Measurements from ENCODE around the gene PARM1.

Gene PARM1

GRCh38 chr4:74906771-74907170 is 26.1 kb upstream of the PARM1 start:
- H3K27me3 ChIP-seq (ENCODE audit: control insufficient read depth, insufficient read depth, low read length, poor library complexity, severe bottlenecking): no peaks in the 10 kb centered on the region
- no peak overlapping the region for H3K27ac ChIP-seq (ENCODE audit: insufficient read depth, low read depth, low read length, poor library complexity, severe bottlenecking)
- H3K4me3 ChIP-seq (ENCODE audit: insufficient read depth, low read depth, low read length): no peak overlapping the region
- no peaks in the 10 kb centered on the region for H3K9me3 ChIP-seq (ENCODE audit: control insufficient read depth, low read length)
- WGBS, 2 experiments: 79 to 89% methylated on average over 2 of the region's 2 CpGs
- no peaks in the 10 kb centered on the region for H3K36me3 ChIP-seq (ENCODE audit: control insufficient read depth, insufficient read depth, low read length)
- H3K4me1 ChIP-seq (ENCODE audit: control insufficient read depth, insufficient read depth, low read length): no peaks in the 10 kb centered on the region

- WGBS, 2 experiments: 96 to 97% methylated on average over 6 of the region's 6 CpGs
- Histone ChIP-seq H3K27me3 (ENCODE audit: control insufficient read depth, insufficient read depth, low read length, poor library complexity, severe bottlenecking) (no peaks in the 10 kb centered on the region), H3K36me3 (ENCODE audit: control insufficient read depth, insufficient read depth, low read length) (no peaks in the 10 kb centered on the region), H3K4me3 (ENCODE audit: insufficient read depth, low read depth, low read length) (no peak overlapping the region), H3K4me1 (ENCODE audit: control insufficient read depth, insufficient read depth, low read length) (no peaks in the 10 kb centered on the region), H3K27ac (ENCODE audit: insufficient read depth, low read depth, low read length, poor library complexity, severe bottlenecking) (no peak overlapping the region), H3K9me3 (ENCODE audit: control insufficient read depth, low read length) (no peaks in the 10 kb centered on the region)
Observed at GRCh38 chr4:74919783-74920182, 13.1 kb upstream of the PARM1 start.

DNA sequence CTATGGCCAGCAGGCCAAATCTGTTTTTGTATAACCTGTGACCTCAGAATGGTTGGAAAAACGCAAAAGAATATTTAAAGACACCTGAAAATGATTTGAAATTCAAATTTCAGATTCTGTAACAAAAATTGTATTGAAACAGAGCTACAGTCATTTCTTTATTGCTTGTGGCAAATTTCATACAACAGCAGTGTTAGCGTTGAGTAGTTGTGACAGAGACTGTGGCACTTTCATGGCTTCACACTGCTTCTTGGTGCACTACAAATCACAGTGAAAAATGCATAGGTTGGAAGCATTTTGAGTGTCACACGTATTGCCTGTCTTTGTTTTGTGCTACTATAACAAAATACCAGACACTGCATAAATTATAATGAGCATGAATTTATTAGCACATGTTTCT is 12.2 kb upstream of the PARM1 start:
- H3K9me3 ChIP-seq (ENCODE audit: control insufficient read depth, low read length): no peaks in the 10 kb centered on the region
- H3K4me3 ChIP-seq (ENCODE audit: insufficient read depth, low read depth, low read length): no peak overlapping the region
- 90 to 100% methylated on average over 2 to 3 of the region's 3 CpGs for WGBS, 2 experiments
- no peaks in the 10 kb centered on the region for H3K36me3 ChIP-seq (ENCODE audit: control insufficient read depth, insufficient read depth, low read length)
- H3K27ac ChIP-seq (ENCODE audit: insufficient read depth, low read depth, low read length, poor library complexity, severe bottlenecking): no peak overlapping the region
- no peaks in the 10 kb centered on the region for H3K4me1 ChIP-seq (ENCODE audit: control insufficient read depth, insufficient read depth, low read length)
- H3K27me3 ChIP-seq (ENCODE audit: control insufficient read depth, insufficient read depth, low read length, poor library complexity, severe bottlenecking): no peaks in the 10 kb centered on the region

DNA sequence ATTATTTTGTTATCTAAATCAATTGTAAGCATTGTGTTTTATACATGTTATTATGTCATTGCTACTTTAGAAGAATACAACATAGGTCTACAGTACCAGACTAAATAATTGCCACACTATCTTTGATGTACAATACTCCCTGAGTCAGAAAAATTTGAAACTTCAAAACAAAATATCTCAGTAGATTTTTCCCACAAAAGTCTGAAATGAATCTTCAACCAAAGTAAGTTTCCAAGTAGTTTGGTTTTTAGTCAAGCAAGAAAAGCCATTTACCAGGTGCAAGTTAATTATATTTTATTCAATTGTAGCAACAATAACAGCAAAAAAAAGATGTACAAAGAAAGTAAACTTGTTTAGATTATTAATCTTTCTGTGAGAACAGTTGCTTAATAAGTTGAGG is 11.4 kb upstream of the PARM1 start:
- no peaks in the 10 kb centered on the region for H3K4me1 ChIP-seq (ENCODE audit: control insufficient read depth, insufficient read depth, low read length)
- no peaks in the 10 kb centered on the region for H3K27me3 ChIP-seq (ENCODE audit: control insufficient read depth, insufficient read depth, low read length, poor library complexity, severe bottlenecking)
- H3K4me3 ChIP-seq (ENCODE audit: insufficient read depth, low read depth, low read length): no peak overlapping the region
- H3K36me3 ChIP-seq (ENCODE audit: control insufficient read depth, insufficient read depth, low read length): no peaks in the 10 kb centered on the region
- no peaks in the 10 kb centered on the region for H3K9me3 ChIP-seq (ENCODE audit: control insufficient read depth, low read length)
- H3K27ac ChIP-seq (ENCODE audit: insufficient read depth, low read depth, low read length, poor library complexity, severe bottlenecking): no peak overlapping the region

DNA sequence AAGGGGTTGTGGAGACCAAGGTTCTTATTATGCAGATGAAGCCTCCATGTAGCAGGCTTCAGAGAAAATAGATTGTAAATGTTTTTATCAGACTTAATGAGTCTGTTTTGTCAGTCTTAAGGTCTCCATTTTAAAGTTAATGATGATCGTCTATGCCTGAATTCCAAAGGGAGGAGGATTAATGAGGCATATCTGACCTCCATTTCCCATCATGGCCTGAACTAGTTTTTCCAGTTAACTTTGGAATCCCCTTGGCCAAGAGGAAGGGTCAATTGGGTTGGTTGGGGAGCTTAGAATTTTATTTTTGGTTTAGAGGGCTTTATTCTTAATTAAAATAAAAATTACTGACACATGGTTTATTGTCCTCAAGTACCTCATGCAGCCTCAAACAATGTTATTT is 6.9 kb upstream of the PARM1 start:
- 88 to 94% methylated on average over 1 of the region's 1 CpG for WGBS, 2 experiments
- Histone ChIP-seq H3K27me3 (ENCODE audit: control insufficient read depth, insufficient read depth, low read length, poor library complexity, severe bottlenecking) (no peaks in the 10 kb centered on the region), H3K9me3 (ENCODE audit: control insufficient read depth, low read length) (no peaks in the 10 kb centered on the region), H3K4me3 (ENCODE audit: insufficient read depth, low read depth, low read length) (no peak overlapping the region), H3K4me1 (ENCODE audit: control insufficient read depth, insufficient read depth, low read length) (no peaks in the 10 kb centered on the region), H3K27ac (ENCODE audit: insufficient read depth, low read depth, low read length, poor library complexity, severe bottlenecking) (no peak overlapping the region), H3K36me3 (ENCODE audit: control insufficient read depth, insufficient read depth, low read length) (no peaks in the 10 kb centered on the region)

DNA sequence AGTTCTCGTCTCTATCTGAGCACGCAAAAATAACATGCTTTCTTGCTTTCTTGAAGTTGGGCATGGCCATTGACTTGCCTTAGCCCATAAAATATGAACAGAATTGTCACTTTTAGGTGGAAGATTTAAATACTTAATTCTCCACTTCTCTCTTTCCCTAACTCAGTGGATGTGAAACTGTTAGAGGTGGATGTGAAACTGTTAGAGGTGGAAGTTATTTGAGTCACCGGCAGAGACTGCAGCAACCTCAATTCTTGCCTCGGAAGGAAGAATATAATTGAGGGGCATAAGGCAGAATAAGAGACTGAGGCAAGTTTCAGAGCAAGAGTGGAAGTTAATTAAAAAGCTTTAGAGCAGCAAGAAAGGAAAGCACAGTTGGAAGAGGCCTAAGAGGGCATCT is 2.8 kb upstream of the PARM1 start:
- peaks cover 9% of the 10 kb centered on the region for H3K4me1 ChIP-seq (ENCODE audit: control insufficient read depth, insufficient read depth, low read length)
- WGBS, 2 experiments: 95 to 96% methylated on average over 4 of the region's 4 CpGs
- H3K27me3 ChIP-seq (ENCODE audit: control insufficient read depth, insufficient read depth, low read length, poor library complexity, severe bottlenecking): peaks cover 22% of the 10 kb centered on the region
- no peak overlapping the region for H3K27ac ChIP-seq (ENCODE audit: insufficient read depth, low read depth, low read length, poor library complexity, severe bottlenecking)
- H3K36me3 ChIP-seq (ENCODE audit: control insufficient read depth, insufficient read depth, low read length): no peaks in the 10 kb centered on the region
- no peaks in the 10 kb centered on the region for H3K9me3 ChIP-seq (ENCODE audit: control insufficient read depth, low read length)
- no peak overlapping the region for H3K4me3 ChIP-seq (ENCODE audit: insufficient read depth, low read depth, low read length)

DNA sequence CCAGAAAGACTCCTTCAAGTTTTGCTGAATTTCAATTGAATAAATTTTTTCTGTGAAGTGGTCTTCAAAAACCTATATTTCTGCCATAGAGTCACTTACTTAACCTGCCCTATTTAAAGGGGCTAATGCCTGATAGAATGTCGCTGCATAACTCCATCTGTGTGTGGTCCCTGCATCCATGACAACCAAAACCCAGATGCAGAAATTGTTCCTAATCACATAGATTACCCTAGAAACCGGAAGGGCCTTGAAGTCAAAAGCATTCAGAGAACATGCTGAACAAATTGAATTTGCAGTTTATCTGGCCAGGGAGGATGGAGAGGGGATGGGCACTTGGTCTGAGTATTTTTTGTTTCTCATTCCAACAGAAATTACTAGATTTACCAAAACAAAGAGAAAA is 1.5 kb upstream of the PARM1 start:
- Histone ChIP-seq H3K4me1 (ENCODE audit: control insufficient read depth, insufficient read depth, low read length) (peaks cover 10% of the 10 kb centered on the region), H3K36me3 (ENCODE audit: control insufficient read depth, insufficient read depth, low read length) (no peaks in the 10 kb centered on the region), H3K4me3 (ENCODE audit: insufficient read depth, low read depth, low read length) (no peak overlapping the region), H3K9me3 (ENCODE audit: control insufficient read depth, low read length) (no peaks in the 10 kb centered on the region), H3K27me3 (ENCODE audit: control insufficient read depth, insufficient read depth, low read length, poor library complexity, severe bottlenecking) (peaks cover 30% of the 10 kb centered on the region), H3K27ac (ENCODE audit: insufficient read depth, low read depth, low read length, poor library complexity, severe bottlenecking) (no peak overlapping the region)
- 85 to 91% methylated on average over 2 of the region's 2 CpGs for WGBS, 2 experiments

- peaks cover 30% of the 10 kb centered on the region for H3K27me3 ChIP-seq (ENCODE audit: control insufficient read depth, insufficient read depth, low read length, poor library complexity, severe bottlenecking)
- peaks cover 10% of the 10 kb centered on the region for H3K4me1 ChIP-seq (ENCODE audit: control insufficient read depth, insufficient read depth, low read length)
- WGBS, 2 experiments: 92 to 93% methylated on average over 6 of the region's 6 CpGs
- no peaks in the 10 kb centered on the region for H3K36me3 ChIP-seq (ENCODE audit: control insufficient read depth, insufficient read depth, low read length)
- no peak overlapping the region for H3K4me3 ChIP-seq (ENCODE audit: insufficient read depth, low read depth, low read length)
- no peaks in the 10 kb centered on the region for H3K9me3 ChIP-seq (ENCODE audit: control insufficient read depth, low read length)
- no peak overlapping the region for H3K27ac ChIP-seq (ENCODE audit: insufficient read depth, low read depth, low read length, poor library complexity, severe bottlenecking)
Observed at GRCh38 chr4:74932010-74932409, 906 bp upstream of the PARM1 start.

- Histone ChIP-seq H3K9me3 (ENCODE audit: control insufficient read depth, low read length) (no peaks in the 10 kb centered on the region), H3K4me3 (ENCODE audit: insufficient read depth, low read depth, low read length) (peak overlapping the region; percentile 42), H3K27ac (ENCODE audit: insufficient read depth, low read depth, low read length, poor library complexity, severe bottlenecking) (no peak overlapping the region), H3K27me3 (ENCODE audit: control insufficient read depth, insufficient read depth, low read length, poor library complexity, severe bottlenecking) (peaks cover 30% of the 10 kb centered on the region), H3K4me1 (ENCODE audit: control insufficient read depth, insufficient read depth, low read length) (peaks cover 10% of the 10 kb centered on the region), H3K36me3 (ENCODE audit: control insufficient read depth, insufficient read depth, low read length) (no peaks in the 10 kb centered on the region)
- 2% methylated on average over 28 of the region's 28 CpGs for WGBS, 2 experiments
Observed at GRCh38 chr4:74933562-74934015, 673 bp downstream of the PARM1 start.

DNA sequence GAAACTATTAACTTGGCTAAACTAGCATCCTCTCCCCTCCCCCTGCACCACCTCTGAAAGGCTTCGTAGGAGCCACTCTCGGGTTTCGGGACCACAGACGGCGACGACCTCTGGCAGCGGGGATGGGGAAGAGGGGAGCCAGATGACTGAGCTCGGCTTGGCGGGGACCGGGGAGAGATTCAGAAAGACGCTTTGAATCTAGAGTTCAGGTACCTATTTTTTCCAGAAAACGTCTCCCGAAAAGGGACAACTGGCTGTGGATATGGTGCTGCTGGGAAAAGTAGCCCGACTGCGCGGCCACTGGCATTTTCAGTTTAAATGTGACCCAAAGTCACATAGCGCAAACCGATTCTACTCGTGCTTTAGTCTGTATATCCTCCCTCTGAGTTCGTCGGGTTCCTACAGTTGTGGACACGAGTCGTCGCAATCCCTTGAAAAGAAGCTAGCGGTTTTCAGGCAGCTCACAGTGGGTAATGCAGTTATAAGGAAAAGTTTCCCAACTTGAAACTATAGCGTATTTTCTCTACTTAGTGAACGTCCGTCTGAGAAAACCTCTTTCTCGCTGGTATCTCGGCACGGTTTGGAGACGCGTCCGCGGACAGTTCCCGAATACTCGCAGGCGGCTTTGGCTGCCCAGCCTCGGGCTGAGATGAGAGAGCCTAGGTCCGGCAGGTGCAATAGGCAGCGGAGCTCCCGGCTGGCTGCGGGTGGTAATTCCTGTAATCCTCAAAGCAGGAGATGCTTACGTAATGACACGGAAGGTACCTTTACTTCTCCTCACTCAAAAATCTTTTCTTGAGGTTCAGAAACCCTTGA is 1.3 kb downstream of the PARM1 start:
- Histone ChIP-seq H3K9me3 (ENCODE audit: control insufficient read depth, low read length) (no peaks in the 10 kb centered on the region), H3K27me3 (ENCODE audit: control insufficient read depth, insufficient read depth, low read length, poor library complexity, severe bottlenecking) (peaks cover 30% of the 10 kb centered on the region), H3K27ac (ENCODE audit: insufficient read depth, low read depth, low read length, poor library complexity, severe bottlenecking) (no peak overlapping the region), H3K36me3 (ENCODE audit: control insufficient read depth, insufficient read depth, low read length) (no peaks in the 10 kb centered on the region), H3K4me1 (ENCODE audit: control insufficient read depth, insufficient read depth, low read length) (peaks cover 10% of the 10 kb centered on the region), H3K4me3 (ENCODE audit: insufficient read depth, low read depth, low read length) (peak overlapping the region; percentile 42)
- 1 to 2% methylated on average over 44 to 45 of the region's 45 CpGs for WGBS, 2 experiments
